Glomerular endothelial cell (primary cell): ENCODE data around the gene PSMG3. TPM values are rescaled to one million over a fixed set of nuclear protein-coding genes. Genes with fewer than 3 reads are reported as not detected.

Source experiments
- DNase-seq: peaks from one replicate; pipeline ENCODE4 v3.0.0-alpha.2; 2011; ENCODE audit warnings: low read depth, low spot score; ENCODE audit errors: extremely low read depth
- total RNA-seq: library from RNA; depleted of rRNA; stranded (reverse); fragments of >200 nt; gene quantifications from 2 replicates; pipeline ENCODE4 v1.2.3, GENCODE V29; 2015

The PSMG3 gene
- total RNA-seq, 1 donor from 2014 or later: 45.6 TPM

- no peak for DNase-seq
Measured at GRCh38 chr7:1559626-1560590, 9.9 kb downstream of the PSMG3 start.

- no peak for DNase-seq
Measured at GRCh38 chr7:1558841-1559625, 10.8 kb downstream of the PSMG3 start.

GRCh38 chr7:1558181-1558811 is 11.5 kb downstream of the PSMG3 start:
- no peak for DNase-seq

GRCh38 chr7:1557771-1558170 is 12.1 kb downstream of the PSMG3 start:
- DNase-seq: no peak

- no peak for DNase-seq
Measured at GRCh38 chr7:1557006-1557405, 12.8 kb downstream of the PSMG3 start.

GRCh38 chr7:1555813-1556543 is 13.9 kb downstream of the PSMG3 start, which contains the start of gene TMEM184A:
TSS of gene TMEM184A (minus strand) at chr7:1556205. CDS start at chr7:1555484, 721 bp downstream.
- no peak for DNase-seq

- no peak for DNase-seq
Measured at GRCh38 chr7:1555046-1555812, 14.6 kb downstream of the PSMG3 start.

GRCh38 chr7:1554333-1555045 is 15.3 kb downstream of the PSMG3 start:
- no peak for DNase-seq

GRCh38 chr7:1553512-1554210 is 16.2 kb downstream of the PSMG3 start:
- DNase-seq: no peak

GRCh38 chr7:1552200-1552599 is 17.6 kb downstream of the PSMG3 start:
- no peak for DNase-seq

GRCh38 chr7:1550846-1551155 is 19.0 kb downstream of the PSMG3 start:
- no peak for DNase-seq

- no peak for DNase-seq
Measured at GRCh38 chr7:1550005-1550845, 19.6 kb downstream of the PSMG3 start.

GRCh38 chr7:1549357-1550004 is 20.4 kb downstream of the PSMG3 start:
- DNase-seq: no peak

GRCh38 chr7:1548944-1549343 is 20.9 kb downstream of the PSMG3 start:
- DNase-seq: no peak

- no peak for DNase-seq
Measured at GRCh38 chr7:1548438-1548831, 21.4 kb downstream of the PSMG3 start.

- DNase-seq: no peak
Measured at GRCh38 chr7:1547777-1548437, 21.9 kb downstream of the PSMG3 start.
